Measurements from ENCODE around the gene RNF44. TPM values are rescaled to one million over a fixed set of nuclear protein-coding genes. Genes with fewer than 3 reads are reported as not detected.

RNF44 gene
- total RNA-seq, 2 donors from 2014 or later, result 85.3 to 88.1 TPM

- Mint-ChIP-seq H3K27ac (peak overlapping the region; percentile 89), H3K36me3 (ENCODE audit: low read depth) (no peaks in the 10 kb centered on the region), H3K9me3 (no peaks in the 10 kb centered on the region), H3K27me3 (no peaks in the 10 kb centered on the region), H3K4me1 (peaks cover 19% of the 10 kb centered on the region), H3K4me3 (peak overlapping the region; percentile 87)
- peak; percentile 84 for ATAC-seq (replicated peaks)
These were observed 6.4 kb upstream of the RNF44 start for GRCh38 chr5:176543428-176544182.

GRCh38 chr5:176542596-176543427 is 5.6 kb upstream of the RNF44 start:
- Mint-ChIP-seq H3K9me3 (no peaks in the 10 kb centered on the region), H3K36me3 (ENCODE audit: low read depth) (peaks cover 1% of the 10 kb centered on the region), H3K4me3 (peak overlapping the region; percentile 89), H3K27ac (peak overlapping the region; percentile 88), H3K4me1 (peaks cover 18% of the 10 kb centered on the region), H3K27me3 (no peaks in the 10 kb centered on the region)
- peak; percentile 42 for ATAC-seq (replicated peaks)

- H3K4me1 Mint-ChIP-seq, result peaks cover 13% of the 10 kb centered on the region
- peak overlapping the region; percentile 89 for H3K4me3 Mint-ChIP-seq
- no peaks in the 10 kb centered on the region for H3K9me3 Mint-ChIP-seq
- peaks cover 8% of the 10 kb centered on the region for H3K36me3 Mint-ChIP-seq (ENCODE audit: low read depth)
- H3K27ac Mint-ChIP-seq, result peak overlapping the region; percentile 88
- no peaks in the 10 kb centered on the region for H3K27me3 Mint-ChIP-seq
- ATAC-seq (replicated peaks), result no peak
These were observed 5.0 kb upstream of the RNF44 start for GRCh38 chr5:176542135-176542595.

GRCh38 chr5:176541338-176542134 is 4.3 kb upstream of the RNF44 start:
- Mint-ChIP-seq H3K36me3 (ENCODE audit: low read depth) (peaks cover 9% of the 10 kb centered on the region), H3K27me3 (no peaks in the 10 kb centered on the region), H3K27ac (peak overlapping the region; percentile 88), H3K4me3 (peak overlapping the region; percentile 89), H3K9me3 (no peaks in the 10 kb centered on the region), H3K4me1 (peaks cover 13% of the 10 kb centered on the region)
- ATAC-seq (replicated peaks), result peak; percentile 12

- H3K27me3 Mint-ChIP-seq, result no peaks in the 10 kb centered on the region
- no peak for ATAC-seq (replicated peaks)
These were observed 3.7 kb upstream of the RNF44 start for GRCh38 chr5:176540956-176541337.

GRCh38 chr5:176540476-176540899 is 3.3 kb upstream of the RNF44 start:
- Mint-ChIP-seq H3K4me3 (peak overlapping the region; percentile 89), H3K27me3 (no peaks in the 10 kb centered on the region), H3K9me3 (no peaks in the 10 kb centered on the region), H3K36me3 (ENCODE audit: low read depth) (peaks cover 19% of the 10 kb centered on the region), H3K4me1 (peaks cover 13% of the 10 kb centered on the region), H3K27ac (peak overlapping the region; percentile 88)
- ATAC-seq (replicated peaks), result no peak

More at GRCh38 chr5:176540956-176541337, 3.7 kb upstream of the RNF44 start:
- Mint-ChIP-seq H3K4me3 (peak overlapping the region; percentile 89), H3K36me3 (ENCODE audit: low read depth) (peaks cover 14% of the 10 kb centered on the region), H3K4me1 (peaks cover 13% of the 10 kb centered on the region), H3K9me3 (no peaks in the 10 kb centered on the region), H3K27ac (peak overlapping the region; percentile 88)

GRCh38 chr5:176538989-176539384 is 1.8 kb upstream of the RNF44 start:
- Mint-ChIP-seq H3K36me3 (ENCODE audit: low read depth) (peaks cover 34% of the 10 kb centered on the region), H3K9me3 (no peaks in the 10 kb centered on the region), H3K27ac (no peak overlapping the region), H3K4me1 (peaks cover 22% of the 10 kb centered on the region), H3K27me3 (no peaks in the 10 kb centered on the region), H3K4me3 (no peak overlapping the region)
- ATAC-seq (replicated peaks), result no peak

GRCh38 chr5:176538230-176538988 is 1.2 kb upstream of the RNF44 start:
- peaks cover 25% of the 10 kb centered on the region for H3K4me1 Mint-ChIP-seq
- no peak for ATAC-seq (replicated peaks)
- H3K4me3 Mint-ChIP-seq, result peak overlapping the region; percentile 96
- H3K27ac Mint-ChIP-seq, result peak overlapping the region; percentile 98
- H3K36me3 Mint-ChIP-seq (ENCODE audit: low read depth), result peaks cover 39% of the 10 kb centered on the region
- H3K9me3 Mint-ChIP-seq, result no peaks in the 10 kb centered on the region
- no peaks in the 10 kb centered on the region for H3K27me3 Mint-ChIP-seq

- no peaks in the 10 kb centered on the region for H3K27me3 Mint-ChIP-seq
- peak; percentile 84 for ATAC-seq (replicated peaks)
- H3K9me3 Mint-ChIP-seq, result no peaks in the 10 kb centered on the region
- peaks cover 47% of the 10 kb centered on the region for H3K36me3 Mint-ChIP-seq (ENCODE audit: low read depth)
- H3K4me3 Mint-ChIP-seq, result peak overlapping the region; percentile 96
- H3K27ac Mint-ChIP-seq, result peak overlapping the region; percentile 98
- H3K4me1 Mint-ChIP-seq, result peaks cover 28% of the 10 kb centered on the region
These were observed 490 bp upstream of the RNF44 start for GRCh38 chr5:176537554-176538229.

- peaks cover 55% of the 10 kb centered on the region for H3K36me3 Mint-ChIP-seq (ENCODE audit: low read depth)
- H3K27ac Mint-ChIP-seq, result peak overlapping the region; percentile 91
- H3K4me3 Mint-ChIP-seq, result peak overlapping the region; percentile 96
- H3K9me3 Mint-ChIP-seq, result no peaks in the 10 kb centered on the region
- peak; percentile 10 for ATAC-seq (replicated peaks)
- no peaks in the 10 kb centered on the region for H3K27me3 Mint-ChIP-seq
- H3K4me1 Mint-ChIP-seq, result peaks cover 23% of the 10 kb centered on the region
These were observed 885 bp downstream of the RNF44 start for GRCh38 chr5:176536132-176536901.

- no peaks in the 10 kb centered on the region for H3K27me3 Mint-ChIP-seq
- ATAC-seq (replicated peaks), result no peak
- peak overlapping the region; percentile 96 for H3K4me3 Mint-ChIP-seq
These were observed 1.5 kb downstream of the RNF44 start for GRCh38 chr5:176535664-176536131.

GRCh38 chr5:176535101-176535663 is 2.0 kb downstream of the RNF44 start:
- no peaks in the 10 kb centered on the region for H3K27me3 Mint-ChIP-seq
- H3K4me1 Mint-ChIP-seq, result peaks cover 27% of the 10 kb centered on the region
- H3K27ac Mint-ChIP-seq, result peak overlapping the region; percentile 91
- peak overlapping the region; percentile 96 for H3K4me3 Mint-ChIP-seq
- peaks cover 60% of the 10 kb centered on the region for H3K36me3 Mint-ChIP-seq (ENCODE audit: low read depth)
- peak; percentile 23 for ATAC-seq (replicated peaks)
- H3K9me3 Mint-ChIP-seq, result no peaks in the 10 kb centered on the region

More at GRCh38 chr5:176535664-176536131, 1.5 kb downstream of the RNF44 start:
- Mint-ChIP-seq H3K9me3 (no peaks in the 10 kb centered on the region), H3K4me1 (peaks cover 27% of the 10 kb centered on the region), H3K36me3 (ENCODE audit: low read depth) (peaks cover 60% of the 10 kb centered on the region), H3K27ac (peak overlapping the region; percentile 91)
